Measurements from ENCODE around the gene GJC1. TPM values are rescaled to one million over a fixed set of nuclear protein-coding genes. Genes with fewer than 3 reads are reported as not detected.

Gene GJC1
- total and polyA plus RNA-seq, 9 of the 15 experiments (the other 6 are each of a cell fraction or from before 2014, with no cell fraction given) = 0.04 to 1.4 (median 0.18) TPM; not detected in 1

DNA sequence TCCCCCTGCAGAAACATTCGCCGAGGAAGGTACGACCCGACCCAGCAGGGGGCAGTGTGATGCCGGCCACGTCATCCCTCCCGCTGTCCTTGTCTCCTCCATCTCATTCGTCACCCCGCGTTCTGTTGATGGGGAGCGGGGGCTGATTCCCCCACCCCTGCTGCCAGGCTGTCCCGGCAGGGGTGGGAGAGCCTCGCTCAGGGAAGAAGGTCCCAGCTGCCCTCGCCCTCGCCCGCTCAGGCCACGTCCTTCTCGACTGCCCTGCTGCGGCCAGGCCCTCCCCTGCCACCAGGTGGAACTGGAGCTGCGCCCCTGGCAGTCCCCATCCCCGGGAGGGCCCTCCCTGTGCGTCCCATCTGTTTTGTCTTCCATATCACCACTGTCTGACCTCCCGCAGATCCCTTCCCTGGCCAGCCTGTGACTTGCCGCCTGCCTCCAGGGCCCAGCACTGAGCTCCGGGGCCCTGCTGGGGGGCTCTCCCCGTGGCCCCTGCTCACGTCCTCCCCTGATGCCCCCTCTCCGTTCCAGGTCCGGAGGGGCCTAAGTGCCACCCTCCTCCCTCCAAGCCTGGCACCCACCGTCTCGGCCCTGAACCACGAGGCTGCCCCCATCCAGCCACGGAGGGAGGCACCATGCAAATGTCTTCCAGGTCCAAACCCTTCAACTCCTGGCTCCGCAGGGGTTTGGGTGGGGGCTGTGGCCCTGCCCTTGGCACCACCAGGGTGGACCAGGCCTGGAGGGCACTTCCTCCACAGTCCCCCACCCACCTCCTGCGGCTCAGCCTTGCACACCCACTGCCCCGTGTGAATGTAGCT, 50.7 kb downstream of the GJC1 start (continued):
- TF ChIP-seq, protein P1, sequence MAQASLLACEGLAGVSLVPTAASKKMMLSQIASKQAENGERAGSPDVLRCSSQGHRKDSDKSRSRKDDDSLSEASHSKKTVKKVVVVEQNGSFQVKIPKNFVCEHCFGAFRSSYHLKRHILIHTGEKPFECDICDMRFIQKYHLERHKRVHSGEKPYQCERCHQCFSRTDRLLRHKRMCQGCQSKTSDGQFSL (CRISPR knock-in tag; IDR thresholded peaks at IDR 0.05) = peak; percentile 51; the same call in 1 of the 2 replicates
- TF ChIP-seq, protein P1 (tag; IDR thresholded peaks at IDR 0.05) = no peak
- peak; percentile 7 for TF ChIP-seq HMGN3 (IDR thresholded peaks at IDR 0.05; ENCODE audit: borderline replicate concordance, extremely low read depth, insufficient read length, low read depth, low read length)
- TF ChIP-seq ZBTB7A (IDR thresholded peaks at IDR 0.05; ENCODE audit: borderline replicate concordance, control insufficient read depth, low read depth, low read length) = peak; percentile 64; the same call in 1 of the 2 replicates
- no peak for TF ChIP-seq ZNF445 (CRISPR knock-in tag; IDR thresholded peaks at IDR 0.05; ENCODE audit: low read depth)
- peak; percentile 34 for TF ChIP-seq DACH1 (IDR thresholded peaks at IDR 0.05; ENCODE audit: partially characterized antibody)
- no peak for TF ChIP-seq NFYB (IDR thresholded peaks at IDR 0.05; ENCODE audit: extremely low read depth, insufficient read length)
- peak in 1 of 2 experiments; percentile 78; a peak in 3 of 4 replicates for TF ChIP-seq MAZ (CRISPR knock-in tag; conservative IDR thresholded peaks at IDR 0.05 in 1 of 2, IDR thresholded peaks at IDR 0.05 in 1 of 2)
- peak; percentile 75 for TF ChIP-seq BCOR (IDR thresholded peaks at IDR 0.05)
- TF ChIP-seq RB1 (IDR thresholded peaks at IDR 0.05; ENCODE audit: low read depth) = peak; percentile 64; the same call in 1 of the 2 replicates
- no peak for TF ChIP-seq FOXP1 (CRISPR knock-in tag; IDR thresholded peaks at IDR 0.05)
- TF ChIP-seq, protein P2, sequence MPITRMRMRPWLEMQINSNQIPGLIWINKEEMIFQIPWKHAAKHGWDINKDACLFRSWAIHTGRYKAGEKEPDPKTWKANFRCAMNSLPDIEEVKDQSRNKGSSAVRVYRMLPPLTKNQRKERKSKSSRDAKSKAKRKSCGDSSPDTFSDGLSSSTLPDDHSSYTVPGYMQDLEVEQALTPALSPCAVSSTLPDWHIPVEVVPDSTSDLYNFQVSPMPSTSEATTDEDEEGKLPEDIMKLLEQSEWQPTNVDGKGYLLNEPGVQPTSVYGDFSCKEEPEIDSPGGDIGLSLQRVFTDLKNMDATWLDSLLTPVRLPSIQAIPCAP (CRISPR knock-in tag; IDR thresholded peaks at IDR 0.05; ENCODE audit: borderline replicate concordance) = no peak
- TF ChIP-seq, protein P3, sequence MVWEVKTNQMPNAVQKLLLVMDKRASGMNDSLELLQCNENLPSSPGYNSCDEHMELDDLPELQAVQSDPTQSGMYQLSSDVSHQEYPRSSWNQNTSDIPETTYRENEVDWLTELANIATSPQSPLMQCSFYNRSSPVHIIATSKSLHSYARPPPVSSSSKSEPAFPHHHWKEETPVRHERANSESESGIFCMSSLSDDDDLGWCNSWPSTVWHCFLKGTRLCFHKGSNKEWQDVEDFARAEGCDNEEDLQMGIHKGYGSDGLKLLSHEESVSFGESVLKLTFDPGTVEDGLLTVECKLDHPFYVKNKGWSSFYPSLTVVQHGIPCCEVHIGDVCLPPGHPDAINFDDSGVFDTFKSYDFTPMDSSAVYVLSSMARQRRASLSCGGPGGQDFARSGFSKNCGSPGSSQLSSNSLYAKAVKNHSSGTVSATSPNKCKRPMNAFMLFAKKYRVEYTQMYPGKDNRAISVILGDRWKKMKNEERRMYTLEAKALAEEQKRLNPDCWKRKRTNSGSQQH (CRISPR knock-in tag; IDR thresholded peaks at IDR 0.05) = no peak
- TF ChIP-seq RBBP5 (IDR thresholded peaks at IDR 0.05; ENCODE audit: borderline replicate concordance, insufficient read depth, low read length, poor library complexity, severe bottlenecking) = peak; percentile 46
- peak; percentile 50 for TF ChIP-seq KDM5B (IDR thresholded peaks at IDR 0.05; ENCODE audit: insufficient replicate concordance, low read depth, low read length)
- TF ChIP-seq RFX7 (CRISPR knock-in tag; IDR thresholded peaks at IDR 0.05) = no peak
- no peak for TF ChIP-seq RBM25 (IDR thresholded peaks at IDR 0.05; ENCODE audit: low read depth, low read length, severe bottlenecking)
- no peak for TF ChIP-seq ZNF699 (CRISPR knock-in tag; IDR thresholded peaks at IDR 0.05; ENCODE audit: insufficient replicate concordance)
- TF ChIP-seq ZFP36 (IDR thresholded peaks at IDR 0.05; ENCODE audit: low read depth, low read length, partially characterized antibody) = peak; percentile 31
